OCI-LY1 (cell line): ENCODE data around the gene POLR1A.

Source experiments
- EZH2 ChIP-seq: fragments of 200-600 bp; sonication (generic), shearing (Covaris generic); IDR thresholded peaks from 2 replicates; pipeline ENCODE4 v1.8.0; 2017; ENCODE audit warnings: borderline replicate concordance, mixed run types, mild to moderate bottlenecking, antibody characterized with exemption, low read length, moderate library complexity, mixed read lengths
- TF ChIP-seq, protein P1 (sequence below): fragments of 200-600 bp; sonication (generic), shearing (Covaris generic); IDR thresholded peaks from 2 replicates; pipeline ENCODE4 v1.5.1; 2017; ENCODE audit warnings: mild to moderate bottlenecking, antibody characterized with exemption, low read length, moderate library complexity, mixed read lengths

DNA sequence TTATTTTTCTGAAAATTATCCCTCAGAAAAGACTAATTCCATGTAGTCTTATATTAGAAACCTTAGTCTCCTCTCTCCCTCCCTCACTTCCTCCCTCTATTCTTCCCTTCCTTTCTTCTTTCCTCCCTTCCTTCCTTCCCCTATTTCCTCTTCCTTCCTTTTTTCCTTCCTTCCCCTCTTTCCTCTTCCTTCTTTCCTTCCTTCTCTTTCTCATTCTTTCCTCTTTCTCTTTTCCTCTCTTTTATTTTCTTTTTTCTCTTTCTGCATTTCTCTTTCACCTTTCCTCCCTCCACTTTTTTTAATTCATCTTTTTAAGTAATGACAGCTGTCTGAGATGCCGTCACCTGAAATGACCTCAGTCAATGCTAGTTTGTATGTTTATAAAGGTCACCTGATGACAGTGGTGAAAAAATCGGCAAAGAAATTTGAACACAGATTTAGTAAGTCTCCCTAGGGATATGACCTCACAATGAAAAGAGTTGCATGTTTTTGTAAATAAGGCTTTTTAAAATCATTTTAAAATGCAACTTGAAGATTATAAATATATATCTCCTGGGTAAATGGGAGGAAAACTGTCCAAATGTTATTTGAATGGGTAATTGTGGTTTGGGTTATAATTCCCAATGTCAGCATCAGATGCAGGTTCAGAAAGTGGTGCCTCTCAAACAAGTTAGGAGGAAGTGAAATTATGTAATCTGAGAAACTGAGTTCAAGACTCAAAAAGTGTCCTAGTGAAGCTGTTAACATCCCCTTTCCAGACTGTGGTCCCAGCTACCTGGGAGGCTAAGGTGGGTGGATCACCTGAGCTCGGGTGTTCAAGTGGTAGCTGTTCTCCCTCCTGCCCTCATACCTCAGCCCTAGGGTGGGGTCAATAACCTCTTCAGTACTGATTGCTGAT is 126.6 kb downstream of the POLR1A start:
- TF ChIP-seq, protein P1, sequence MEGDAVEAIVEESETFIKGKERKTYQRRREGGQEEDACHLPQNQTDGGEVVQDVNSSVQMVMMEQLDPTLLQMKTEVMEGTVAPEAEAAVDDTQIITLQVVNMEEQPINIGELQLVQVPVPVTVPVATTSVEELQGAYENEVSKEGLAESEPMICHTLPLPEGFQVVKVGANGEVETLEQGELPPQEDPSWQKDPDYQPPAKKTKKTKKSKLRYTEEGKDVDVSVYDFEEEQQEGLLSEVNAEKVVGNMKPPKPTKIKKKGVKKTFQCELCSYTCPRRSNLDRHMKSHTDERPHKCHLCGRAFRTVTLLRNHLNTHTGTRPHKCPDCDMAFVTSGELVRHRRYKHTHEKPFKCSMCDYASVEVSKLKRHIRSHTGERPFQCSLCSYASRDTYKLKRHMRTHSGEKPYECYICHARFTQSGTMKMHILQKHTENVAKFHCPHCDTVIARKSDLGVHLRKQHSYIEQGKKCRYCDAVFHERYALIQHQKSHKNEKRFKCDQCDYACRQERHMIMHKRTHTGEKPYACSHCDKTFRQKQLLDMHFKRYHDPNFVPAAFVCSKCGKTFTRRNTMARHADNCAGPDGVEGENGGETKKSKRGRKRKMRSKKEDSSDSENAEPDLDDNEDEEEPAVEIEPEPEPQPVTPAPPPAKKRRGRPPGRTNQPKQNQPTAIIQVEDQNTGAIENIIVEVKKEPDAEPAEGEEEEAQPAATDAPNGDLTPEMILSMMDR: no peak
- no peak for TF ChIP-seq EZH2
